ENCODE results near the gene PIEZO1. TPM values are rescaled to one million over a fixed set of nuclear protein-coding genes. Genes with fewer than 3 reads are reported as not detected.

Gene PIEZO1
- total RNA-seq, 1 experiment from 2014 or later: 391 TPM

- POLR2A ChIA-PET (ENCODE audit: unreplicated experiment): interaction anchor here (0.7 to 0.9 kb wide), 3 partner anchors 10 to 434 kb away, joined by 3 to 17 read pairs (median 8); partner anchors contain the start of gene ZNF778
- Histone ChIP-seq H2AFZ (no peak overlapping the region), H4K20me1 (ENCODE audit: insufficient read depth) (peaks cover 50% of the 10 kb centered on the region), H3K79me2 (ENCODE audit: low read depth) (peaks cover 60% of the 10 kb centered on the region), H3K4me3 (peak overlapping the region; percentile 71), H3K4me1 (replicated peaks; ENCODE audit: insufficient read depth) (peaks cover 37% of the 10 kb centered on the region), H3F3A (ENCODE audit: insufficient read depth, low read depth) (peaks cover 41% of the 10 kb centered on the region), H3K9me3 (ENCODE audit: insufficient read depth, low read depth) (no peaks in the 10 kb centered on the region), H3K27me3 (ENCODE audit: insufficient read depth, low read depth) (no peaks in the 10 kb centered on the region), H3K36me3 (ENCODE audit: low read depth) (no peaks in the 10 kb centered on the region), H3K27ac (peak overlapping the region; percentile 74), H3K4me2 (peak overlapping the region; percentile 76), H3K9me2 (ENCODE audit: insufficient read depth) (no peaks in the 10 kb centered on the region)
- DNase-seq: no peak
- intact Hi-C loops (cut with micrococcal nuclease; ENCODE audit: unreplicated experiment): no loop called here
- no peak for TF ChIP-seq EZH2 (IDR thresholded peaks at IDR 0.05; ENCODE audit: low read depth)
- TF ChIP-seq CTCF (conservative IDR thresholded peaks at IDR 0.05): no peak
- CTCF ChIA-PET: interaction anchor here (1.1 to 3.0 kb wide), 3 partner anchors 28 to 46 kb away, joined by 4 to 20 read pairs (median 15); no protein-coding TSS in a partner anchor
- BruUV-seq (replicated peaks): no TSS peak
Measured at GRCh38 chr16:88783391-88784073, 1.5 kb downstream of the PIEZO1 start.

GRCh38 chr16:88782454-88783390 is 2.3 kb downstream of the PIEZO1 start:
- Histone ChIP-seq H3K4me3 (peak overlapping the region; percentile 71), H3K4me1 (replicated peaks; ENCODE audit: insufficient read depth) (peaks cover 37% of the 10 kb centered on the region), H3K4me2 (peak overlapping the region; percentile 76), H3K27ac (peak overlapping the region; percentile 74), H3K27me3 (ENCODE audit: insufficient read depth, low read depth) (no peaks in the 10 kb centered on the region), H2AFZ (no peak overlapping the region), H4K20me1 (ENCODE audit: insufficient read depth) (peaks cover 58% of the 10 kb centered on the region), H3K9me3 (ENCODE audit: insufficient read depth, low read depth) (no peaks in the 10 kb centered on the region), H3K79me2 (ENCODE audit: low read depth) (peaks cover 68% of the 10 kb centered on the region), H3F3A (ENCODE audit: insufficient read depth, low read depth) (peaks cover 41% of the 10 kb centered on the region), H3K9me2 (ENCODE audit: insufficient read depth) (no peaks in the 10 kb centered on the region), H3K36me3 (ENCODE audit: low read depth) (no peaks in the 10 kb centered on the region)
- ChIA-PET CTCF (interaction anchor here (0.6 to 3.0 kb wide), 6 partner anchors 12 to 45 kb away, joined by 3 to 20 read pairs (median 6); no protein-coding TSS in a partner anchor), POLR2A (ENCODE audit: unreplicated experiment) (interaction anchor here (0.6 to 0.9 kb wide), 3 partner anchors 9 to 501 kb away, joined by 4 to 17 read pairs (median 4); no protein-coding TSS in a partner anchor)
- TSS peak; percentile 46 for BruUV-seq (replicated peaks)
- TF ChIP-seq EZH2 (IDR thresholded peaks at IDR 0.05; ENCODE audit: low read depth): no peak
- TF ChIP-seq CTCF (conservative IDR thresholded peaks at IDR 0.05): no peak
- peak; percentile 75 to 86 for DNase-seq
- intact Hi-C loops (cut with micrococcal nuclease; ENCODE audit: unreplicated experiment): loop anchor here (1.0 kb wide), 3 partner anchors 8 to 27 kb away; no protein-coding TSS in a partner anchor

Data from PC-9 (cell line).